Measurements from ENCODE around the gene INF2.
A peak's percentile ranks its signal among the peaks of the same experiment; 100 is the strongest.
"Not testable (repeated sequence)": the region's sequence is repeated elsewhere in the genome, so short reads cannot be mapped to it uniquely, and the experiment has no call there.

INF2 gene

GRCh38 chr14:104724407-104724980, 35.1 kb downstream of the INF2 start:
- no peak for DNase-seq

DNA sequence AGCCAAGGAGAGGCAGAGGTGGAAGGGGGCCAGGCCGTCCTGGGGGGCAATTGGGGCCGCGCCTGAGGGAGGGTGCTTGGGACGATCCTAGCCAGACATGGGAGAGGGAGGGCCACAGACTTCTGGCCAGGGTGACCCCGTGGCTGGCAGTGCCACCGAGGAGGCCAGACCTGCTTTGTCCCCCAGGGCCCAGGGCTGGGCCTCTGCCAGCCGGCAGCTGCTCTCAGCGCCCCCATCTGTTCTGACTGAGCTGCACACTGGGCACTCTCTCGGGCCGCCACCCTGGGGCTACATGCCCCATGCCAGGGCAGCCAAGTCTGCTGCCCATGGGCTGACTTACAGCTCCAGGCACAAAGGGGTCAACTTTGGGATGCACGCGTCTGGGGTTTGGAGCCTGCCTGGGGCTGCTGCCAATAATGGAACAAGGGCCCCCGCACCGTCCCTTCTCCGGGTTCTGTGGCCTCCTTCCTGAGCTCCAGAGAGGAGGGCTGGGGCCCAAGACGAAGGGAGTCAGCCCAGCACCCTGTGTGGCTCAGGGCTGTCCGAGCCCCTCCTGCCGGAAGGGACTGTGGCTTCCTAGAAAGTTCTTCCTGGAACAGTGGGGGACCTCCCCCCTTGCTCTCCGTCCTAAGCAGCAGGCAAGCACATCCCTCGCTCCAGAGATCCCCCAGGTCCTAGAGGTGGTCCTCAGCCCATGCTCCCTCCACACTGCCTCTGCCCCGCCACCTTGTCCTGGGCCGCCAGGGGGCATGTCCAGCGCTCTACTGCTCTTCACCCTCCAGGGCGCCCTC, 35.8 kb downstream of the INF2 start:
- no peak for DNase-seq

DNA sequence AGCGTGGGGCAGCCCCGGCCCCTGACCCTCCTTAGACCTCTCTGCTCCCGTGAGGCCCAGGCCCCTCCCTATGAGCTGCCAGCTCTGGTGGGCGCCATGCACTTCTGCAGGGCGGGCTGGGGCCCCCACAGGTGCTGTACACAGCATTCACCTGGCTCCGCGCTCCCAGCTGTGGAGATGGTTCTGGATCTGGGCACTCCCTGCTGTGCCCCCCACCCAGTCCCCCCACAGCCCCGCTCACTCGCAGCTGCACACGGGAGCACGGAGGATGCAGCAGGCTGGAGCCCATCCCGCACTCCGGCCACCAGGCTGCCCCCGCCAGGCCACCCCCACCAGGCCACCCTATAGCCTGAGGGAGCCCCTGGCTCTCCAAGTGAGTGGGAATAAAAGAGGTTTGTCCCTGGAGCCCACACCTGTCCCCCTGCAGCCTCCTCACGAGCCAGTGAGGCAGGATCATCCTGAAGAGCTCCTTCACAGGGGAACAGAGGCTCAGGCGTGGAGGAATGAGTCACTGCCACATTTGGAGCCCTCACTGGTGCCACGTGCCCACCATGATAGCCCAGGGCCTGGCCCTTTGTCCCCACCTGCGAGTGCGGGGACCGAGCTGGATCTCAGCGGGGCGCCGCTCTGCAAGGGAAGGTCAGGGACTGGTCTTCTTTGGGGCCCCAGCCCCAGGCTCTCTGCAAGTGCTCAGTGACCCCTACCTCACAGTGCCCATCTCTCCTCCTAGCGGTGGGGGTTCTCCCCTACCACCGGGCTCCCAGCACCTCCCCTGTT, 36.5 kb downstream of the INF2 start:
- no peak for DNase-seq

DNA sequence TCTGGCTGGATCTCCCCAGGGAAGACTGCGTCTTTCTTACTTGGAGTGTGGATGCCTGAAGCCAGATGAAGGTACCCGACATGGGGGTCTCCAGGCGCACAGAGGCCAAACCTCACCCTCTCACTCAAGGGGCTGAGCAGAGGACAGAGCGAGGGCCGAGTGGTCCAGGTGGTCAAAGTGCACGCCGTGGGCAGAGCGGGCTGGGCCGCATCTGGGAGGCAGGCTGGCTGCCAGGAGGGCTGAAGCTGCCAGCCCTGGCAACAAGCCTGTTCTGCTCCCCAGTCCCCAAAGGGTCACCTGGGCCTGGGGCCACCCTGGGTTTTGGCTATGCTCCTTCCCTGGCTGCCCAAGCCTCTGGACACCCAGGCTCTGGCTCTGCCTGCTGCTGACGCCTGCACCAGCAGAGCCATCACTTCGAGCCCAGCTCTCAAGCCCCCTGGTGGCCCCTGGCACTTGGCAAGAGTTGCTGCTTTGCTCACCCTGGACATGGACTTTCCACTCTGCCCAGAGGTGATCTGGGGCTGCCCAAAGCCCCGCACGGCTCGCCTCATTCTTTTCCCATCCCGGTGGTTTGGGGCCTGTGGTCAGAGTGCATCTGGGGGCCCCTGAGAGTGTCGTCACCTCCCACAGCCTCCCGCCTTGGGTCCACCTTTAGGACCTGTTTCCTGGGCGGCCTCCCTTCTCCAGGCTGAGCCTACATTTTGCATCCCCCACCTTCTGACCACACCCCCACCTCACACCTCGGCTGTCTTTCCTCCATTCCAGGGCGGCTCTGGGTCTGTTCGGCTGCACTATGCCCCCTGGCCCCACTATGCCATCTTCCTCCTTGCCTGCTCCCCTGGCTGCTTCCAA, 37.4 kb downstream of the INF2 start:
- DNase-seq, result no peak

DNA sequence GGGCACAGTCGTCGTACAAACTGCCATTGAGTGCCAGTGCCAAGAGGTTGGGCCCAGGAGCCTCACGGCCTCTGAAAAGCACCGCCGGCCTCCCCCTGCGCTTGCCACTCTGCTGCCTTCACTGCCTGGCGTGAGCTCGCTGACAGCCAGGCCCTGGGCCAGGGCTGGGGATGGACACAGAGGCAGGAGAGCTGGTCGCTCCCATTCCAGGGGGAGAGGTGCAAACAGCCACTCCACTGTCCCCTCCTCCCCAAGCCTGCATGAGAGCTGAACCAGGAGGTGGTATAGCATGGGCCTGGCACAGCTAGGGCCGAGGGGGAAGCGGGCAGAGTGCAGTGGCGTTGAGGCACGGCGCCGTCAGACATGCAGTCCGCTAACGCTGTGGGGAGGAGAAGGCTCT, 39.2 kb downstream of the INF2 start:
- DNase-seq, result no peak

GRCh38 chr14:104729176-104729834, 39.9 kb downstream of the INF2 start:
- DNase-seq, result not testable (repeated sequence)

DNA sequence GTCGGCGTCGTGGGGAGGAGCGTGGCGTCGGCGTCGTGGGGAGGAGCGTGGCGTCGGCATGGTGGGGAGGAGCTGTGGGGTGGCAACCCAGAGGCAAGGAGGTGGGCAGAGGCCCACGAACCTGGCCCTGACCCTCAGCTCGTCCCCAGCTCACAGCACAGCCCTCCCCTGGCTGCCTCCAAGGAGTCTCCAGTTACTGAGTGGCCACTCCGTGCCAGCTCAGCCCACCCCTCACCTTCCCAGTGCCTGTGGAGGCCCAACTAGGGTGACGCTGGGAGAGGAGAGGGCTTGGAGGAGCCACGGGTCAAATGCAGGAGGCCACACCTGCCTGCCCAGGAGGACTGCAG, 40.4 kb downstream of the INF2 start:
- DNase-seq, result no peak

GRCh38 chr14:104730487-104730886, 41.1 kb downstream of the INF2 start:
- DNase-seq, result no peak

DNA sequence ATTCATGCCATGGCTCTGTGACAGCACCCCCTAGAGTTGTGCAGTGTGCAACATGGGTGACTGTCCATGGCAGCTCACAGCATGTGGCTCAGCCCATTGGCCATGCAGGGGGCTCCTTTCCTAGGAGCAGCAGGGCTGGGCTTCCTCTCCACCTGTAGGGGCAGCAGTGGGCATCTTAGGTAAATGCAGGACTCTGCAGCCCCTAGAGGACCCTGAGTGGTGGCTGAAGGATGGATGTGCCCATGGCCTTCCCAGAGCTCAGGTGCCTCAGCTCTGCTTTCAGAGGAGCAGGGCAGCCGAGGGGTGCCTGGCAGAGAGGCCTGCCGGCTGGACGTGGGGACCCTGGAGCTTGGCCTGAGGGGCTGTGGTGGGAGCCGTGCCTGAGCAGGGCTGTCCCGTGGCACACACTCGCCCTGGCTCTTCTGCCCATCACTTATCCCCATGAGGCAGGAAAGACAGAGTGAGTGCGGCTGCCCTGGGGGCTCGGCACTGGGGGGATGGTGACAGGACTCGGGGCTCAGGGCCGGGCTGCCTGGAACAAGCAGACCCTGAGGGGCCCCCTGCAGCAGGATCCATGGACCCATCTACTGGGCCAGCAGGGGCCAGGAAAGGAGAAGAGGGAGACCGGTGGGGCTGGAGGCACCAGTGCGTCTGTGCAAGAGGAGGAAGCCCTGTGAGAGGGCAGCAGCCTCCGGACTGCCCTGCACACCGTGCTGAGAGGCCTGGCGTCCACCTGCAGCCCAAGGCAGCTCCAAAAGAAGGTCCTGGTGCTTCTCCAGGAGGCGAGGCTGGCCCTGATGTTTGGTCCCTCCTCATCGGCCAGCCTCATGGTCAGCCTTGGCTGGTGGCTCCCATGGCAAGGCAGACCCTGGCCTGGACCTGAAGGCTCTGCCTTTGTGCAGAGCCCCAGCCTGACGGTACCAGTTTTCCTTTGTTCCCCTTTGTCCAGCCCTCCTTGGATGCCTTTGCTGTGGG, 42.2 kb downstream of the INF2 start:
- DNase-seq, result no peak

DNA sequence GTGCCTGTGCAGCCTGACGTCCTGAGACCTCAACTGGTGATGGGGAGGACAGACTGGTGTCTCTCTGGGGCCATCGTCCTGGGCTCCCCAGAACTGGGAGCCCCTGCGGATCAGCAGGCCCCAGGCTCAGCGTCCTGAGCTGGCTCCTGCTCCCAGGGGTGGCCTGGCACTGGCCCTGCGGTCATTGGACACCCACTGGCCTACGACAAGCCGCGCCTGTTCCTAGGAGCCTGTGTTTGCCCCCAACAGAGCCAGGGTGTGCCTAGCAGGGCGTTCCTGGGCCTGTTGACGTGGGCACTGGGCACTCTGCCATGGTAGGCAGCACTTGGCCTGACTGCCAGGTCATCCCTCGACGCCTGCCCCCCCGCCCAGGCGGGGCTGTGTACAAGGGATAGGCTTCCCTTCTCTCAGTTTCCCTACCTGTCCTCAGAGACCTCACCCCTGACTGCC, 43.0 kb downstream of the INF2 start:
- DNase-seq, result no peak

GRCh38 chr14:104732931-104733681, 43.7 kb downstream of the INF2 start:
- DNase-seq, result no peak

- no peak for DNase-seq
Observed at GRCh38 chr14:104734051-104734587, 44.7 kb downstream of the INF2 start.

DNA sequence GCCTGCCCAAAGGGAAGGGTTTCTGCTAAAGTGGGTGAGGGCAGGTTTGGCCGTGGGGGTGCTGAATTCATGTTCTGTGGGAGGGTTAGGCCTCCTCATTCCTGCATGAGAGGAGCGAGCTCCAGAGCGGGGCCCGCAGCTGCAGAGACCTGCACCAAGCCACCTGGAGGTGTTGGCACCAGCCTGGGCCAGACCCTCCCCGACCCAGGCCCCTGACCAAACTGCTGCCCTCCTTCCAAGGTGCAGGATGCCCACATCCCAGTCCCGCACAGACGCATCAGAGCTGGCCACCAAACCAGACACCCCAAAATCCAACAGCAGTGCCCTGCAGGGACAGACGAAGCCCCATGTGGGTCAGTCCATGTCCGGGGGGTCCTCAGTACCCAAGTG, 45.2 kb downstream of the INF2 start:
- DNase-seq, result no peak

DNA sequence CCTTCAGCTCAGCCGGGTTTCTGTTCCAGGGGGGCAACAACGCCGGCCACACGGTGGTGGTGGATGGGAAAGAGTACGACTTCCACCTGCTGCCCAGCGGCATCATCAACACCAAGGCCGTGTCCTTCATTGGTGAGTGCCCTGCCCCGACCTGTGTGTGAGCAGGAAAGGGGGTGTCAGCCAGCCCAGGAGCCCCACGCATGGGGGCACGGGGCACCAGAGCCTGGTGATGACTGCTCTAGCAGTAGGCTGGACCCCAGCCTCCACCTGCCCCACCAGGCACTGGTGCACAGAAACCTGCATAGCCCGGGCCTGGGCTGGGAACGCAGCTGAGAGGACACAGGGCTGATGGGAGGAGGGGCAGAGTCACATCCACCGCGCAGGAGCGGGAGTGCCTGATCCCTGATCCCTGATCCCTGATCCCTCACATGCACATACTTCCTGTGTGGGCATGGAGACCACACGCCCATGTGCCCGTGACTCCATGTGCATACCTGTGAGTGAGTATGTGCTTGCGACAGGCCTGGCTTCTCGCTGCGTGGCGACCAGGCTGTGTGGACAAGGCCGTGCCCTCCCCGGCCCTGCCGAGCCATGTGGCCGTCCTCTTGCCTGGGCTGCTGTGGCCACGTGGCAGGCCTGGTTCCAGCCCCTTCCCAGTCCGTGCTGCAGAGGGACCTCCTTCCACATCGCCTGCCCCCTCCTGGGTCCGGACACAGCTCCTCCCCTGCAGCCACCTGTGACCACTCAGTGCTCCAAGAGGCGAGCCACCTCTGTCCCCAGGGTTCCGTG, 45.8 kb downstream of the INF2 start:
- DNase-seq, result no peak

GRCh38 chr14:104735830-104736642, 46.6 kb downstream of the INF2 start:
- DNase-seq, result peak; percentile 79

GRCh38 chr14:104738375-104739019, 49.1 kb downstream of the INF2 start:
- DNase-seq, result no peak

DNA sequence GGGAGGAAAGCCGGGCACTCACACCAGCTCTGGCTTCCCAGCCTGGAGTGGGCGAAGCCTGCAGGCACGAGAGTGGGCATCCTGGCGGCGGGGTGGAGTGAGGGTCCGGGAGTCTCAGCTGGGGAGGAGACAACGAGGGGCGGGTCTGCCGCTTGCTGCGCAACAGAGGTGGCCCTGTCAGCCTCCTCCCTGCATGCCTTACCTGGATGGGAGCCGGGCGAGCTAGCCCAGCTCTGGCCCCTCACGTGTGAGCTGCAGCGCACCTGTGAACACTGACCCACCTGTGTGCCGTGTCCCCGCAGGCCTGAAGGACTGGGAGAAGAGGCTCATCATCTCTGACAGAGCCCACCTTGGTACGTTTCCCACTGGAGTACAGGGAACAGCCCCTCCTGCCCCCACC, 49.6 kb downstream of the INF2 start:
- DNase-seq, result no peak

Measured in MV-4-11 (cell line).